ENCODE measurements around the gene OTX2. TPM values are rescaled to one million over a fixed set of nuclear protein-coding genes. Genes with fewer than 3 reads are reported as not detected.

The OTX2 gene
- total RNA-seq, 1 donor from 2014 or later: not detected

DNA sequence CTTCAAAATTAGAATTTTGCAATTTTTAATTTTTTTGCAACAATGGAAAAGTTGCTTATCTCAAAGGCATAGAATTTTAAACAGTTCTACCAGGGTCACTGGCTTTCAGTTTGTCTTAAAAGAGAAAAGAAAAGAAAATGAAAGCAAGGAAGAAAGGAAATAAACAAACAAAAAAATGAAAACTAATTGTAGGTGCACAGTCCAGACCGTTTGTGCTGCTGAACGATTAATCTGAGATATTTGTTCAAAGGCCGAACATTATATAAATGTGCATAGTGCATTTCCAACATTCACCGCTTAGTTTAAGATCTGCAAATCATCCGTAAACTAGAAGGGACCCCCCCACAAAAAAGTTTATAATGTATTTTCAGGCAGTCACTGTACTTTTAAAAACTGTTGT lies 5.5 kb upstream of the OTX2 start:
- no peaks in the 10 kb centered on the region for H3K36me3 Mint-ChIP-seq (ENCODE audit: insufficient read depth)
- no peak for DNase-seq (ENCODE audit: low spot score, unreplicated experiment)
- TF ChIP-seq, protein P1, sequence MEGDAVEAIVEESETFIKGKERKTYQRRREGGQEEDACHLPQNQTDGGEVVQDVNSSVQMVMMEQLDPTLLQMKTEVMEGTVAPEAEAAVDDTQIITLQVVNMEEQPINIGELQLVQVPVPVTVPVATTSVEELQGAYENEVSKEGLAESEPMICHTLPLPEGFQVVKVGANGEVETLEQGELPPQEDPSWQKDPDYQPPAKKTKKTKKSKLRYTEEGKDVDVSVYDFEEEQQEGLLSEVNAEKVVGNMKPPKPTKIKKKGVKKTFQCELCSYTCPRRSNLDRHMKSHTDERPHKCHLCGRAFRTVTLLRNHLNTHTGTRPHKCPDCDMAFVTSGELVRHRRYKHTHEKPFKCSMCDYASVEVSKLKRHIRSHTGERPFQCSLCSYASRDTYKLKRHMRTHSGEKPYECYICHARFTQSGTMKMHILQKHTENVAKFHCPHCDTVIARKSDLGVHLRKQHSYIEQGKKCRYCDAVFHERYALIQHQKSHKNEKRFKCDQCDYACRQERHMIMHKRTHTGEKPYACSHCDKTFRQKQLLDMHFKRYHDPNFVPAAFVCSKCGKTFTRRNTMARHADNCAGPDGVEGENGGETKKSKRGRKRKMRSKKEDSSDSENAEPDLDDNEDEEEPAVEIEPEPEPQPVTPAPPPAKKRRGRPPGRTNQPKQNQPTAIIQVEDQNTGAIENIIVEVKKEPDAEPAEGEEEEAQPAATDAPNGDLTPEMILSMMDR (IDR thresholded peaks at IDR 0.05; ENCODE audit: unreplicated experiment): no peak
- peaks cover 89% of the 10 kb centered on the region for H3K27me3 Mint-ChIP-seq
- H3K9me3 Mint-ChIP-seq (ENCODE audit: low read depth): no peaks in the 10 kb centered on the region
- no peak overlapping the region for H3K27ac Mint-ChIP-seq
- H3K4me3 Mint-ChIP-seq (ENCODE audit: low read depth): no peak overlapping the region
- peaks cover 3% of the 10 kb centered on the region for H3K4me1 Mint-ChIP-seq (ENCODE audit: low read depth)

DNA sequence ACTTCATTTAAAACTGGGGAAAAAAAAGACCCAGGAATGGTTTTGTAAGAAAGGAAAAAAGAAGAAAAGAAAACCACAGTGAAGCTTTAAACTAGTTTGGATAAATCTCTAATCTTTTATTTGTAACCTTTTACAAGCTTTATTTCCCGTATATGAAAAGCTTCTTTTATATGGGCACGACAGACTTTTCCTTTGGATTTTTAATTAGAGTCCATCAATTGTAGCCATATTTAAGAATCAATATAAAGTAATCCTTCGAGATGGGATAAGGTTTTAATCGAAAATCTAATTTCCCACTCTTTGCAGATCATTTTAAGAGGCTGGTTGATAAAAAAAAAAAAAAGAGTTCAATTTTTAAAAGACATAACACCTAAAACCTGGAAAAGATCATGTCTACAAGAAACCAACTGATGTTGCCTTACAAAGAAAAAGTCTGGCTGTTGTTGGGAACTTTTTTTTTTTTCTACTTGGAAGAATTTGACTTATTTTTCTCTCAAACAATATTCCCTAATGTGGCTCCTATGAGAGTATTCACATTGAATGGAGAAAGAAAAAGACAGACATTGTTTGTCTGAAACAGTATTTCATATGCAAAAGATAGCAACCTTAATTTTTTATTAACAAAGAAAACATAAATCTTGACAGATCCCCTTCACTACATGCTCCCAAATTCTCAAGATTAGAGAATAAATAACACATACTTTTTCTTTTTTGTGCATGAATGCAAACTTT lies 4.9 kb upstream of the OTX2 start:
- DNase-seq (ENCODE audit: low spot score, unreplicated experiment): no peak
- H3K27me3 Mint-ChIP-seq: peaks cover 89% of the 10 kb centered on the region
- peaks cover 3% of the 10 kb centered on the region for H3K4me1 Mint-ChIP-seq (ENCODE audit: low read depth)
- no peaks in the 10 kb centered on the region for H3K9me3 Mint-ChIP-seq (ENCODE audit: low read depth)
- no peak overlapping the region for H3K27ac Mint-ChIP-seq
- TF ChIP-seq, protein P1 (IDR thresholded peaks at IDR 0.05; ENCODE audit: unreplicated experiment): no peak
- H3K4me3 Mint-ChIP-seq (ENCODE audit: low read depth): no peak overlapping the region
- H3K36me3 Mint-ChIP-seq (ENCODE audit: insufficient read depth): no peaks in the 10 kb centered on the region

DNA sequence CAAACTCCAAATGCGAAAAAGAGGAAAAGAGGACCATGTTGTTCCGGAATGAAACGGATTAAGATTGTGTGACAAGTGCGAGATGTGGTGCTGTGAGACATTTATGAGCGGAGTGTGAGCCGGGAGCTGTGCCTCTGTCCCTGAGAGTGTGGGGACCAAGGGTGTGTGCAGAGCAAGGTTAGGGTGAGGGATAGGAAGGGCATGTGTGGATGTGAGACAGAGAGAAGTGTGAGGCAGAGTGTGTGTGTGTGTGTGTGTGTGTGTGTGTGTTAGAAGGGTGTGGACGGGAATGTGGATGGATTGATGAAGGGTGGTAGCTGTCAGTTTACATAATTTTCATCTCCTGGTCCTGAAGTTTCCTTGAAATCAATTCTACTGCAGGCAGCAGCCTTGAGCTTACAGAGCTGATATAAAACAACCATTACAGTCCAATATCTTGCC lies 4.3 kb upstream of the OTX2 start:
- no peak for DNase-seq (ENCODE audit: low spot score, unreplicated experiment)
- Mint-ChIP-seq H3K27me3 (peaks cover 91% of the 10 kb centered on the region), H3K9me3 (ENCODE audit: low read depth) (no peaks in the 10 kb centered on the region), H3K36me3 (ENCODE audit: insufficient read depth) (no peaks in the 10 kb centered on the region), H3K4me1 (ENCODE audit: low read depth) (peaks cover 5% of the 10 kb centered on the region), H3K27ac (peak overlapping the region; percentile 82), H3K4me3 (ENCODE audit: low read depth) (no peak overlapping the region)
- TF ChIP-seq, protein P1 (IDR thresholded peaks at IDR 0.05; ENCODE audit: unreplicated experiment): no peak

DNA sequence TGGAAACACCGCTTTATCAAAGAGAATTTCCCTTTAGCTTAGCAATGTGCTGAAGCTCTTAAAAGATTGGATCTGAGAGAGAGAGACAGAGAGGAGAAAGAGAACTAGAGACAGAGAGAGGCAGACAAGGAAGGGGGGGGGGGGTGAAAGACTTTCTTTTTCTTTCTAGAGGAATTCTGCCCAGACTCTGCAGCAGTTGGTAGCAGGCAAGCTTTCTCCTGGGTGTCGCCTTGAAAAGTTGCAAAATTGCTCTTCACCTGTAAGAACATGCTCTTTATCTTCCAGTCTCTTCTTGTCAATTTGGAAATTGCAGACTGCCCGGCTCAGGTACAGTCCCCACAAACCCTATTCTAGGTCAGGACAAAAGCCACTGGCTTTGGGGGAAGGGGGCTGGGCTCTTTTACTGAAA lies 2.9 kb upstream of the OTX2 start:
- no peak overlapping the region for H3K4me3 Mint-ChIP-seq (ENCODE audit: low read depth)
- no peak for DNase-seq (ENCODE audit: low spot score, unreplicated experiment)
- TF ChIP-seq, protein P1 (IDR thresholded peaks at IDR 0.05; ENCODE audit: unreplicated experiment): no peak
- H3K27ac Mint-ChIP-seq: no peak overlapping the region
- H3K27me3 Mint-ChIP-seq: peaks cover 88% of the 10 kb centered on the region
- no peaks in the 10 kb centered on the region for H3K36me3 Mint-ChIP-seq (ENCODE audit: insufficient read depth)
- peaks cover 10% of the 10 kb centered on the region for H3K4me1 Mint-ChIP-seq (ENCODE audit: low read depth)
- H3K9me3 Mint-ChIP-seq (ENCODE audit: low read depth): no peaks in the 10 kb centered on the region

DNA sequence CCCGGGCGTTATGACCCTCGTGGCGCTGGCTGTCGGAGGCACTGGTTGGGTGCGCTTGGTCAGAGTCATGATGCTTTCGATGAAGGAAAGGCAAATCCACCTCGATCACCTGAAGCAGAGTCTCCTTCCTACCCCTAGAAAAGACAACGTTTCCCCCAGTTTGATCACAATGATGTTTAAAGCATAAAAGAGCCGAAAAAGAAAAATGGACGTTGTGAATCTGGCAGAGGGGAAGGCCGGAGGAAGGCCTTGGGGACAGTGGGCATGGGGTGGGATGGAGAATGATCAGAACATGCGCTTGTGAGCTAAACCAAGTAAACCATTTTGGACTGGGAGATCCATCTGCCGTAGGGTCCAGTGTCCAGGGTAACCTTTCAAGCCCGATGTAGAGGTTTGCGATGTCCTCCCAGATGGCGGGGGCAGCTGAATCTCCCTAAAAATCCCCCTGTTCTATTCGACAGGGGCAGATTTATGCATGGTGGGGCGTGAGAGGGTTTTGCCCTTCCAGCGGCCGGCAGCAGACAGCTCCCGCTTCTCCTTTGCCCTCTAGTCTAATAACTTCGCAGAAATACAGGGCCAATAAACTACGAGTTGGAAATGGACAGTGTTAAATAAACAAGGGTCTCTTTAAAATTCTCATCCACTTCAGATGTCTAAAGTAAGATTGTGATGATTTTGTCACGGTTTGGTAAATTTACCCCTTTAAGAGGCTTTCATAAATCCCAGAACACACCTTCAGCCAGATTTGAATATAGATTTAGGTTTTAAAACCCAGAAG lies 2.3 kb upstream of the OTX2 start:
- Mint-ChIP-seq H3K36me3 (ENCODE audit: insufficient read depth) (no peaks in the 10 kb centered on the region), H3K27me3 (peaks cover 88% of the 10 kb centered on the region), H3K9me3 (ENCODE audit: low read depth) (no peaks in the 10 kb centered on the region), H3K4me3 (ENCODE audit: low read depth) (no peak overlapping the region), H3K27ac (peak overlapping the region; percentile 73), H3K4me1 (ENCODE audit: low read depth) (peaks cover 13% of the 10 kb centered on the region)
- DNase-seq (ENCODE audit: low spot score, unreplicated experiment): no peak
- TF ChIP-seq, protein P1 (IDR thresholded peaks at IDR 0.05; ENCODE audit: unreplicated experiment): no peak

Data from progenitor cell of endocrine pancreas (in vitro differentiated cells).